ENCODE results near the gene TSPAN33.

The TSPAN33 gene

GRCh38 chr7:129122078-129122750, 22.3 kb upstream of the TSPAN33 start:
- no peak for DNase-seq (ENCODE audit: low read depth)
- TF ChIP-seq, protein P1, sequence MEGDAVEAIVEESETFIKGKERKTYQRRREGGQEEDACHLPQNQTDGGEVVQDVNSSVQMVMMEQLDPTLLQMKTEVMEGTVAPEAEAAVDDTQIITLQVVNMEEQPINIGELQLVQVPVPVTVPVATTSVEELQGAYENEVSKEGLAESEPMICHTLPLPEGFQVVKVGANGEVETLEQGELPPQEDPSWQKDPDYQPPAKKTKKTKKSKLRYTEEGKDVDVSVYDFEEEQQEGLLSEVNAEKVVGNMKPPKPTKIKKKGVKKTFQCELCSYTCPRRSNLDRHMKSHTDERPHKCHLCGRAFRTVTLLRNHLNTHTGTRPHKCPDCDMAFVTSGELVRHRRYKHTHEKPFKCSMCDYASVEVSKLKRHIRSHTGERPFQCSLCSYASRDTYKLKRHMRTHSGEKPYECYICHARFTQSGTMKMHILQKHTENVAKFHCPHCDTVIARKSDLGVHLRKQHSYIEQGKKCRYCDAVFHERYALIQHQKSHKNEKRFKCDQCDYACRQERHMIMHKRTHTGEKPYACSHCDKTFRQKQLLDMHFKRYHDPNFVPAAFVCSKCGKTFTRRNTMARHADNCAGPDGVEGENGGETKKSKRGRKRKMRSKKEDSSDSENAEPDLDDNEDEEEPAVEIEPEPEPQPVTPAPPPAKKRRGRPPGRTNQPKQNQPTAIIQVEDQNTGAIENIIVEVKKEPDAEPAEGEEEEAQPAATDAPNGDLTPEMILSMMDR (IDR thresholded peaks at IDR 0.05; ENCODE audit: low read length, missing control alignments): no peak
- H3K4me3 ChIP-seq (replicated peaks; ENCODE audit: low read depth, low read length): no peak overlapping the region

GRCh38 chr7:129122751-129123509, 21.6 kb upstream of the TSPAN33 start:
- no peak overlapping the region for H3K4me3 ChIP-seq (replicated peaks; ENCODE audit: low read depth, low read length)
- TF ChIP-seq, protein P1 (IDR thresholded peaks at IDR 0.05; ENCODE audit: low read length, missing control alignments): no peak
- peak; percentile 22 for DNase-seq (ENCODE audit: low read depth)

- TF ChIP-seq, protein P1 (IDR thresholded peaks at IDR 0.05; ENCODE audit: low read length, missing control alignments): no peak
- no peak overlapping the region for H3K4me3 ChIP-seq (replicated peaks; ENCODE audit: low read depth, low read length)
- DNase-seq (ENCODE audit: low read depth): no peak
These were observed 21.0 kb upstream of the TSPAN33 start for GRCh38 chr7:129123510-129123857.

GRCh38 chr7:129126314-129126713, 18.2 kb upstream of the TSPAN33 start:
- DNase-seq (ENCODE audit: low read depth): no peak
- H3K4me3 ChIP-seq (replicated peaks; ENCODE audit: low read depth, low read length): no peak overlapping the region
- TF ChIP-seq, protein P1 (IDR thresholded peaks at IDR 0.05; ENCODE audit: low read length, missing control alignments): no peak

GRCh38 chr7:129127154-129127553, 17.4 kb upstream of the TSPAN33 start:
- no peak overlapping the region for H3K4me3 ChIP-seq (replicated peaks; ENCODE audit: low read depth, low read length)
- TF ChIP-seq, protein P1 (IDR thresholded peaks at IDR 0.05; ENCODE audit: low read length, missing control alignments): no peak
- DNase-seq (ENCODE audit: low read depth): no peak

- no peak overlapping the region for H3K4me3 ChIP-seq (replicated peaks; ENCODE audit: low read depth, low read length)
- DNase-seq (ENCODE audit: low read depth): no peak
- TF ChIP-seq, protein P1 (IDR thresholded peaks at IDR 0.05; ENCODE audit: low read length, missing control alignments): no peak
These were observed 16.9 kb upstream of the TSPAN33 start for GRCh38 chr7:129127601-129128000.
